Esophagus squamous epithelium (tissue), 5 donors: ENCODE results near the gene GSG1L. TPM values are rescaled to one million over a fixed set of nuclear protein-coding genes. Genes with fewer than 3 reads are reported as not detected.

Source experiments
- DNase-seq: peaks from one replicate; lab custom pipeline; 2025; lab: John Stamatoyannopoulos, UW
- H3K27ac ChIP-seq, 4 donors: fragments of 200-600 bp; sonication (generic); one replicate each; pipeline ENCODE4 v1.5.1; 2016 to 2019; ENCODE audit warnings: mild to moderate bottlenecking in 1 of 4
- H3K27me3 ChIP-seq, 4 donors: fragments of 200-600 bp; sonication (generic); 1 replicate in 3 of 4; 2 replicates in 1 of 4; pipeline versions ENCODE4 v1.5.1 to v1.6.0; 2017 to 2021; ENCODE audit warnings: antibody characterized with exemption in 1 of 4
- H3K36me3 ChIP-seq, 3 donors: fragments of 200-600 bp; sonication (generic); one replicate each; pipeline ENCODE4 v1.5.1; 2016 to 2019
- H3K4me1 ChIP-seq, 3 donors: fragments of 200-600 bp; sonication (generic); one replicate each; pipeline ENCODE4 v1.5.1; 2017 to 2019
- H3K4me3 ChIP-seq, 4 donors: fragments of 200-600 bp; sonication (generic); 1 replicate in 3 of 4; 2 replicates in 1 of 4; pipeline ENCODE4 v1.5.1; 2016 to 2019; ENCODE audit warnings: mild to moderate bottlenecking in 2 of 4, moderate library complexity in 1 of 4
- H3K9me3 ChIP-seq, 3 donors: fragments of 200-600 bp; sonication (generic); one replicate each; pipeline ENCODE4 v1.5.1; 2016 to 2019
- POLR2A ChIP-seq, 4 donors: fragments of 450-650 bp; IDR thresholded peaks; one replicate each; pipeline ENCODE4 v1.6.1; 2017; ENCODE audit warnings: antibody characterized with exemption in 4 of 4, mild to moderate bottlenecking in 4 of 4, moderate library complexity in 3 of 4
- whole genome bisulfite sequencing, 2 donors: methylation state at CpG; one replicate each; pipeline ENCODE4 v1.1.5; 2018; 5-methylcytosine and 5-hydroxymethylcytosine counted together
- intact Hi-C: fragments of 100-400 bp; cut with DNase I; formaldehyde crosslinking; loops from one replicate; pipeline ENCODE4 v1.15.0; 2022
- total RNA-seq, 4 donors: library from RNA; depleted of rRNA; stranded (reverse); fragments of >200 nt; gene quantifications; one replicate each; pipeline ENCODE4 v1.1.0, GENCODE V29; 2016
- TF ChIP-seq, protein P1 (sequence below), 6 experiments: fragments of 450-650 bp in 4 of 6; fragments of 200-600 bp in 2 of 6; sonication (generic) in 2 of 6; IDR thresholded peaks; one replicate each; pipeline ENCODE4 v1.5.1; 2016 to 2019; ENCODE audit warnings: antibody characterized with exemption in 6 of 6, mild to moderate bottlenecking in 4 of 6, moderate library complexity in 4 of 6
- donor health status: DM: yes; HTN: yes; CAD: no.

Gene GSG1L
- total RNA-seq, 4 donors from 2014 or later, result under 0.01 to 0.21 TPM; not detected in 2

DNA sequence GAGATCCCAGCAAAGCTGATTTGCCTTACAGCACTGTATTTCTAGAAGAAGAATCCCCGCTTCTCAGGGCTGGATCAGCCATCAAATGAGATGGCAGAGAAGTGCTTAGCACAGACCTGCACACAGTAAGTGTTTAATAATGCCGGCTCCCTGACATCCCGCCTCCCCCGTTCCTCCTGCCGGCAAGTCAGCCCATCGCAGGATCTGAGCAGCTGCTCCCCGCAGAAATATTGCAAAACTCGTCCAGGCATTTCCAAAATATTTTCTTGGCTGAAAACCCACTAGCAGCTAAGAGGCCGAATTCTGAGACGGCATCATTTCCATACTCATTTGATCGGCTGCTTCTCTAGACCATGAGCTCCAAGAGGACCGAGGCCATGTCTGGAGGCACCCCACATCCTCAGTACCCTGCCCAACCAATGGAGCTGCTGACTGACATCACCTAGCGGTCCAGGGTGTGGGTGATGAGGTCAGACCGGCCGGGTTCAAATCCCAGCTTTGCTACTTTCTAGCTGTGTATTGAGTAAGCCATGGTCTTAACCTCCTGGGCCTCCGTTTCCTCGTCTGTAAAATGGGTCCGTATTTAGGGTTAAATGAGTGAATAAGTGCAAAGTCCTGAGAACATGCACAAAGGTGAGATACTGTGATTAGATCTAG lies 262.1 kb downstream of the GSG1L start:
- no peak for DNase-seq
- TF ChIP-seq, protein P1, sequence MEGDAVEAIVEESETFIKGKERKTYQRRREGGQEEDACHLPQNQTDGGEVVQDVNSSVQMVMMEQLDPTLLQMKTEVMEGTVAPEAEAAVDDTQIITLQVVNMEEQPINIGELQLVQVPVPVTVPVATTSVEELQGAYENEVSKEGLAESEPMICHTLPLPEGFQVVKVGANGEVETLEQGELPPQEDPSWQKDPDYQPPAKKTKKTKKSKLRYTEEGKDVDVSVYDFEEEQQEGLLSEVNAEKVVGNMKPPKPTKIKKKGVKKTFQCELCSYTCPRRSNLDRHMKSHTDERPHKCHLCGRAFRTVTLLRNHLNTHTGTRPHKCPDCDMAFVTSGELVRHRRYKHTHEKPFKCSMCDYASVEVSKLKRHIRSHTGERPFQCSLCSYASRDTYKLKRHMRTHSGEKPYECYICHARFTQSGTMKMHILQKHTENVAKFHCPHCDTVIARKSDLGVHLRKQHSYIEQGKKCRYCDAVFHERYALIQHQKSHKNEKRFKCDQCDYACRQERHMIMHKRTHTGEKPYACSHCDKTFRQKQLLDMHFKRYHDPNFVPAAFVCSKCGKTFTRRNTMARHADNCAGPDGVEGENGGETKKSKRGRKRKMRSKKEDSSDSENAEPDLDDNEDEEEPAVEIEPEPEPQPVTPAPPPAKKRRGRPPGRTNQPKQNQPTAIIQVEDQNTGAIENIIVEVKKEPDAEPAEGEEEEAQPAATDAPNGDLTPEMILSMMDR (IDR thresholded peaks at IDR 0.05), result no peak
- no peak for TF ChIP-seq POLR2A (IDR thresholded peaks at IDR 0.05)

DNA sequence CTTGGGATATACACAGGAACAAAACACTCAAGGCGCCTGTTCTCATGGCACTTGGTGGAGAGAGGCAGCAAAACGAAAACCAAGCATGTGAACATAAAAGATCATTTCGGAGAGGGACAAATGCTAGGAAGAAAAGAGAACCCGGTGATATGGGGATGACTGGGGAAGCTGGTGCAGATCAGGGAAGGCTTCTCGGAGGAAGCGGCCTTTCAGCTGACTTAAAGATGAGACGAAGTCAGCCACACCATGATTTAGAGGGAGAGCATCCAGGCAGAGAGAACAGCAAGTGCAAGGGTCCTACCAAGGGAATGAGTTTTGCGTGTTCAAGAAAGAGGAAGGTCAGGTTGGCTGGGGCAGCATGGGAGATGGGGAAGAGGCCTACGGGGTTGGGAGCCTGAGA lies 262.7 kb downstream of the GSG1L start:
- Histone ChIP-seq H3K27me3 (peaks cover 0 to 30% (median 0%) of the 10 kb centered on the region in 4 donors), H3K4me1 (no peaks in the 10 kb centered on the region), H3K4me3 (no peak overlapping the region), H3K36me3 (no peaks in the 10 kb centered on the region), H3K27ac (no peak overlapping the region), H3K9me3 (no peaks in the 10 kb centered on the region)
- WGBS, 2 donors, result 72% methylated on average over 9 of the region's 9 CpGs
- no peak for TF ChIP-seq POLR2A (IDR thresholded peaks at IDR 0.05)
- TF ChIP-seq, protein P1 (IDR thresholded peaks at IDR 0.05), result no peak
- intact Hi-C loops, result no loop called here
- no peak for DNase-seq

More for the DNA sequence above, 262.1 kb downstream of the GSG1L start:
- Histone ChIP-seq H3K4me3 (no peak overlapping the region), H3K27ac (no peak overlapping the region), H3K27me3 (peaks cover 0 to 32% (median 0%) of the 10 kb centered on the region in 4 donors), H3K36me3 (no peaks in the 10 kb centered on the region), H3K9me3 (no peaks in the 10 kb centered on the region), H3K4me1 (no peaks in the 10 kb centered on the region)
- intact Hi-C loops, result no loop called here
- 62 to 72% methylated on average over 11 to 14 of the region's 18 CpGs for WGBS, 2 donors

DNA sequence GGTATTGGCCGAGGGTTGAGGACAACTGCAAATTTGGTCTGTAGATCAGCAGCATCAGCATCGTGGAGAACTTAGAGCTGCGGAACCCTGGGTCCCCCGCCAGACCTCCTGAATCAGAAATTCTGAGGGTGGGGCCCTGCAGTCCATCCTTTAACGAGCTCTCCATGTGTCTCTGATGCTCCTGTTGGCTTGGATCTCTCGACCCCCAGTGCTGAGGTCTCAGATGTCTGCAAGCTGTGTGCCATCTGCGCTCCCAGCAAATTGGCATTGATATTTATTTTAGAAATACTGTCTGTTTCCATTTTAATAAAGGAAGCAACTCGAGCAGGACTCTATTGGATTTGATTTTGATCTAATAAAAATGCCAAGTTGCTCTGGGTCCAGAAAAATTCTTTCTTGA lies 263.6 kb downstream of the GSG1L start:
- intact Hi-C loops, result no loop called here
- Histone ChIP-seq H3K36me3 (no peaks in the 10 kb centered on the region), H3K9me3 (no peaks in the 10 kb centered on the region), H3K27ac (no peak overlapping the region), H3K27me3 (peaks cover 0 to 28% (median 0%) of the 10 kb centered on the region in 4 donors), H3K4me1 (no peaks in the 10 kb centered on the region), H3K4me3 (no peak overlapping the region)
- TF ChIP-seq, protein P1 (IDR thresholded peaks at IDR 0.05), result no peak
- TF ChIP-seq POLR2A (IDR thresholded peaks at IDR 0.05), result no peak
- 65 to 71% methylated on average over 8 of the region's 8 CpGs for WGBS, 2 donors
- DNase-seq, result no peak

DNA sequence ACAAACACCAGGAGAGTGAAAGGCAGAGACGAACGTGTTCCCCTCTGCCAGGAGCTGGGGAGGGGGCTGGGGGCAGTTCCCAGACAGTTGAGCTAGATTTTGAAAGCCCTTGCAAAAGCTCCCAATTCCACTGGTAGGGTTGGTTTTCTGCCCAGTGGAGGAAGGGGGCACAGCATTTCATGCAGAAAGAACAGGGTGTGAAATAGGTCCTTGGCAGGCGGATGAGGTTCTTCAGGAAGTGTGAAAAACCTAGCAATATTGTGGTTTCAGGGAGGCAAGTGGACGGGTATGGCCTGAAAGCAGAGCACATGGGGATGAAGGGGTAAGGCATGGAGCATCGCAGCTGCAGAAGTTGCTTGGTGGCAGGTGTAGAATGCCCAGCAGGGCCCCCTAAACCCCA lies 265.3 kb downstream of the GSG1L start:
- Histone ChIP-seq H3K9me3 (no peaks in the 10 kb centered on the region), H3K4me1 (no peaks in the 10 kb centered on the region), H3K27ac (no peak overlapping the region), H3K36me3 (no peaks in the 10 kb centered on the region), H3K4me3 (no peak overlapping the region), H3K27me3 (peaks cover 0 to 20% (median 0%) of the 10 kb centered on the region in 4 donors)
- TF ChIP-seq, protein P1 (IDR thresholded peaks at IDR 0.05), result no peak
- no peak for TF ChIP-seq POLR2A (IDR thresholded peaks at IDR 0.05)
- 31 to 60% methylated on average over 4 to 5 of the region's 5 CpGs for WGBS, 2 donors
- DNase-seq, result no peak
- intact Hi-C loops, result no loop called here

DNA sequence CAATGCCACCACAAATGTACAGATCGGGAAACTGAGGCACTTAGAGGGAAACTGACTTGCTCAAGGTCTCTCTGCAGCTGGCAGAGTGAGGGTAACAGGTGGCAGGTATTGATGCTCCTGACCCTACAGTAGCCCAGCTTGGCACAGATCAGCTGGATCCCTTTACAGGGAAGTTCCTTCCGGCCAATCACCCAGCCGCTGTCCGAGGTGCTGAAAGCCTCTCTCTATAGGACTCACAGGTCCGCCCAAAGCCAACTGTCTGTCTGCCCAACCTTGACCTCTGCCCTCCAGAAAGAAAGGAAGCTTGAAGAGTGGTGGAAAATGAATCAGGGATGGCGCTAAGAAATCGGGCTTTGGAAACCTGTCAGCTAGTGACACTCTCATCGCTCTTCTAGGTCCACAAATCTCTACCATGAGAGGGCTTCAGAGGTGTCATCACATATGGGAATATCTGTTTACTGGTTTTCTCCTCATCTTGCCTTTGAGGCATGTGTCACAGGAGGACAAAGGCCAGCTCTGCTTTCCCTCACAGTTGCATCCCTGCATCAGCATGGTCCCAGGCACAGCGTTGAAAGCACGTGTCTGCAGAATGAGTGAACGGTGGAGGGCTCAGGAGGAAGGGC lies 267.4 kb downstream of the GSG1L start:
- TF ChIP-seq, protein P1 (IDR thresholded peaks at IDR 0.05), result no peak
- no peak for TF ChIP-seq POLR2A (IDR thresholded peaks at IDR 0.05)
- no peak overlapping the region for H3K4me3 ChIP-seq
- H3K9me3 ChIP-seq, result no peaks in the 10 kb centered on the region
- peaks cover 0 to 7% (median 0%) of the 10 kb centered on the region in 4 donors for H3K27me3 ChIP-seq
- H3K36me3 ChIP-seq, result no peaks in the 10 kb centered on the region
- intact Hi-C loops, result no loop called here
- DNase-seq, result no peak
- H3K4me1 ChIP-seq, result no peaks in the 10 kb centered on the region
- H3K27ac ChIP-seq, result no peak overlapping the region
- WGBS, 2 donors, result 45 to 67% methylated on average over 9 to 10 of the region's 11 CpGs
